GM12878 (cell line): ENCODE measurements around the gene IFRD1. TPM values are rescaled to one million over a fixed set of nuclear protein-coding genes. Genes with fewer than 3 reads are reported as not detected.
A peak's percentile ranks its signal among the peaks of the same experiment; 100 is the strongest.

Source experiments
- ATAC-seq: fragments of 200-7000 bp; cut with Tn5 transposase; 3 replicates; pipeline ENCODE4 v1.9.1; 2020; ENCODE audit warnings: mild to moderate bottlenecking, moderate library complexity
- BruUV-seq: library from RNA; stranded (reverse); fragments of 400-500 nt; replicated peaks from 2 replicates; lab custom pipeline; 2021; lab: Mats Ljungman, UMichigan
- CTCF ChIA-PET: fragments of 300-600 bp; sonication (Branson Sonifier 250); formaldehyde crosslinking; extraction: SDS; loops from one replicate; lab custom pipeline; 2021; ENCODE audit warnings: inconsistent platforms; lab: Yijun Ruan, JAX
- POLR2A ChIA-PET: fragments of 350-600 bp; formaldehyde crosslinking; extraction: SDS; loops from one replicate; lab custom pipeline; 2021; ENCODE audit warnings: inconsistent platforms; lab: Charles Lee
- RAD21 ChIA-PET: fragments of 300-600 bp; sonication (Branson Sonifier 250); formaldehyde crosslinking; loops from one replicate; lab custom pipeline; 2023; ENCODE audit warnings: antibody characterized with exemption; ENCODE audit not compliant: unreplicated experiment; lab: Charles Lee
- SMC1A ChIA-PET: fragments of 300-600 bp; sonication (Branson Sonifier 250); formaldehyde crosslinking; loops from one replicate; lab custom pipeline; 2023; ENCODE audit not compliant: unreplicated experiment, uncharacterized antibody; lab: Charles Lee
- DNase-seq: peaks from one replicate; pipeline ENCODE4 v3.0.0-alpha.2; 2011; ENCODE audit warnings: low read depth, low spot score
- FAIRE-seq: peaks from 3 replicates; lab custom pipeline; 2011; peaks lifted over from hg19 to GRCh38; lab: Jason Lieb, UNC
- H2AFZ ChIP-seq: 2 replicates; pipeline ENCODE4 v1.6.0; 2011; ENCODE audit warnings: low read depth, low read length, control low read depth; ENCODE audit not compliant: control insufficient read depth
- H3K27ac ChIP-seq: 2 replicates; pipeline ENCODE4 v1.5.1; 2011; ENCODE audit warnings: control low read depth; ENCODE audit not compliant: control insufficient read depth, insufficient read depth
- H3K27me3 ChIP-seq, 2 experiments: replicated peaks in 1 of 2; 2 replicates each; pipeline versions ENCODE4 v1.6.0 to v1.6.1; 2011; ENCODE audit warnings: low read length in 1 of 2; ENCODE audit not compliant: control insufficient read depth in 2 of 2, insufficient read depth in 2 of 2
- H3K36me3 ChIP-seq, 2 experiments: 2 replicates each; pipeline ENCODE4 v1.5.1; 2011; ENCODE audit warnings: low read length in 1 of 2; ENCODE audit not compliant: control insufficient read depth in 2 of 2, insufficient read depth in 2 of 2
- H3K4me1 ChIP-seq: 2 replicates; pipeline ENCODE4 v1.6.1; 2011; ENCODE audit warnings: mild to moderate bottlenecking, low read length, moderate library complexity, mixed read lengths; ENCODE audit not compliant: control insufficient read depth, insufficient read depth
- H3K4me2 ChIP-seq: 2 replicates; pipeline ENCODE4 v1.6.0; 2011; ENCODE audit warnings: control low read depth; ENCODE audit not compliant: control insufficient read depth, insufficient read depth
- H3K4me3 ChIP-seq: fragments of 200-600 bp; sonication (generic); 2 replicates; pipeline ENCODE4 v1.5.1; 2016
- H3K79me2 ChIP-seq: 2 replicates; pipeline ENCODE4 v1.6.0; 2011; ENCODE audit warnings: low read length; ENCODE audit not compliant: control insufficient read depth, insufficient read depth
- H3K9ac ChIP-seq: 2 replicates; pipeline ENCODE4 v1.8.0; 2011; ENCODE audit warnings: low read length, control low read depth, mixed read lengths; ENCODE audit not compliant: control insufficient read depth, insufficient read depth
- H3K9me3 ChIP-seq: replicated peaks from 3 replicates; pipeline ENCODE4 v1.5.1; 2011; ENCODE audit warnings: mild to moderate bottlenecking, low read length; ENCODE audit not compliant: control insufficient read depth, insufficient read depth
- H4K20me1 ChIP-seq: 2 replicates; pipeline ENCODE4 v1.6.0; 2011; ENCODE audit not compliant: control insufficient read depth, insufficient read depth
- CEBPB ChIP-seq, 2 experiments: fragments of 150-350 bp in 1 of 2; IDR thresholded peaks; 2 replicates each; pipeline ENCODE4 v1.6.1; 2012 to 2014; ENCODE audit warnings: low read depth in 2 of 2, low read length in 2 of 2, borderline replicate concordance in 1 of 2, inconsistent platforms in 1 of 2
- GABPA ChIP-seq: IDR thresholded peaks from 2 replicates; pipeline ENCODE4 v1.6.1; 2014; ENCODE audit warnings: antibody characterized with exemption, low read depth, mild to moderate bottlenecking, inconsistent platforms
- JUNB ChIP-seq: IDR thresholded peaks from 2 replicates; pipeline ENCODE4 v1.6.1; 2016; ENCODE audit warnings: antibody characterized with exemption, mild to moderate bottlenecking
- KLF5 ChIP-seq: fragments of 450-650 bp; IDR thresholded peaks from 2 replicates; pipeline ENCODE4 v1.6.1; 2014; ENCODE audit warnings: mild to moderate bottlenecking; ENCODE audit not compliant: partially characterized antibody
- RELA ChIP-seq: fragments of 450-650 bp; IDR thresholded peaks from 2 replicates; pipeline ENCODE4 v1.8.0; 2014; ENCODE audit warnings: borderline replicate concordance; ENCODE audit not compliant: partially characterized antibody
- SMAD5 ChIP-seq: IDR thresholded peaks from 2 replicates; pipeline ENCODE4 v1.6.1; 2016; ENCODE audit warnings: antibody characterized with exemption, low read depth
- ZBTB33 ChIP-seq: fragments of 450-650 bp; IDR thresholded peaks from 2 replicates; pipeline ENCODE4 v1.6.1; 2017; ENCODE audit warnings: mild to moderate bottlenecking
- ZNF384 ChIP-seq: IDR thresholded peaks from 2 replicates; pipeline ENCODE4 v1.6.1; 2012; ENCODE audit warnings: low read depth, mild to moderate bottlenecking, low read length, improper control_type of control experiment, borderline replicate concordance
- WGBS: methylation state at CpG from one replicate; pipeline ENCODE4 v1.1.6; 2016; ENCODE audit warnings: low lambda C conversion rate; ENCODE audit not compliant: insufficient replicate concordance, insufficient coverage; ENCODE audit errors: missing lambda C conversion rate; 5-methylcytosine and 5-hydroxymethylcytosine counted together
- in situ Hi-C: fragments of 300-500 bp; cut with MboI; formaldehyde crosslinking; loops from 9 replicates; pipeline ENCODE4 v1.14.3; 2018; ENCODE audit warnings: mixed read lengths
- intact Hi-C: fragments of 100-400 bp; cut with micrococcal nuclease; formaldehyde crosslinking; loops from one replicate; pipeline ENCODE4 v1.14.2; 2022; ENCODE audit not compliant: unreplicated experiment
- polyA plus RNA-seq, 11 experiments: library from polyadenylated mRNA; depleted of rRNA in 4 of 11; unstranded in 6 of 11; stranded (reverse) in 5 of 11; fragments of >200 nt; fragmentation: Nextera tagmentation in 4 of 11; fragmentation: Illumina TruSeq in 1 of 11; extraction: Ambion mirVana in 4 of 11; extraction: Trizol in 1 of 11; gene quantifications; 1 replicate in 1 of 11; 2 replicates in 10 of 11; pipeline versions ENCODE4 v1.2.1 to v1.2.3, GENCODE V29; 2011 to 2016; ENCODE audit warnings: inconsistent platforms in 2 of 11, missing spikeins in 2 of 11, low read depth in 1 of 11
- total RNA-seq, 4 experiments: library from RNA; depleted of rRNA in 3 of 4; stranded (reverse); fragments of >200 nt in 3 of 4; fragmentation: Illumina TruSeq in 1 of 4; extraction: Trizol in 1 of 4; gene quantifications; 2 replicates each; pipeline versions ENCODE4 v1.2.1 to v1.2.3, GENCODE V29; 2013 to 2021

The IFRD1 gene
- total and polyA plus RNA-seq, 10 of the 15 experiments (the other 5 are each of a cell fraction or from before 2014, with no cell fraction given), result 9.6 to 31.1 (median 19.9) TPM

DNA sequence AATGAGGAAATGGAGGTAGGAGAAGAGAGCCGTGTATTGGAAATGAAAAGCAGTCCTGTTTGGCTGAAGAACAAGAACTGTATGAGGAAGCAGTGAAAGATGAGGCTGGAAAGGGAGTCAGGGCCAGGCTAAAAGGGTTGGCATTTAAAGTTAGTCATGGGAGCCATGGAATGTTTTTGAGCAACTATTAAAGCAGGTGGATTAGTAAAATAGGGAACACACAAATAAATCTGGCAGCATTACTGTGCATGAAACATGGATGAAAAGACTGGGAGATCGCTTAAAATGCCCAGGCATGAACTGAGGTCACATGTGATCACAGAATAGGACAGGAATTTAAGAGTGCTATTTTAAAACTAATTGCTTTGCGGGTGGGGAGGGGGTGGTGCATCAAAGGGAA, 1.4 kb upstream of the IFRD1 start (continued):
- TF ChIP-seq GABPA (no peak), SMAD5 (no peak), ZNF384 (no peak)

DNA sequence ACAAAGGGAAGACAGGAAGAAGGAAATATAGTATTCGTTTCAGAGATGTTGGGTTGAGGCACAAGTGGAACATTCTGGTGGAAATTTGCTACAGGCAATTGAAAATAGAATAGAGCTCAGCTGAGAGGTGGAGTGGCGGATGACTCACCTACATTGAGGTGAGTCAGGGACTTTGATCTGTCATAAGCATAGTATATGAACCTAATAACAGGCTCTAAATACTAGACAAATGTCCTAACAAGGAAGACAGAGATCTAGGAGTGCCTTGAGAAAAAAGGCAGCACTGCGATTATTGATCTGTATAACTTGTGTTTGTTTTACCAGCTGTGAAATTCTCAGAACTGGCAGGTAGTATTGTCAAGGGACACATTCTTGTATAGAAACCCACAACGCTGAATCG, 907 bp upstream of the IFRD1 start:
- no peak for FAIRE-seq
- 0 out of 2 replicates have a peak, but pooled peaks have one; percentile 11 for TF ChIP-seq JUNB
- no peak for TF ChIP-seq CEBPB (IDR thresholded peaks at IDR 0.05; ENCODE audit: borderline replicate concordance in 1 of 2, low read depth in 2 of 2, low read length in 2 of 2)
- no peak for TF ChIP-seq RELA
- TF ChIP-seq ZBTB33, result no peak
- no peak for TF ChIP-seq KLF5
- ChIA-PET SMC1A (interaction anchor here (0.5 to 2.0 kb wide), 3 partner anchors 10 to 458 kb away, joined by 3 to 13 read pairs (median 3); no protein-coding TSS in a partner anchor), CTCF (interaction anchor here (1.0 kb wide), 1 partner anchor 696 kb away, joined by 3 read pairs; no protein-coding TSS in a partner anchor), RAD21 (interaction anchor here (2.1 kb wide), 1 partner anchor 10 kb away, joined by 5 read pairs; no protein-coding TSS in a partner anchor), POLR2A (interaction anchor here (1.0 to 1.2 kb wide), 3 partner anchors 8 to 47 kb away, joined by 3 to 12 read pairs (median 4); no protein-coding TSS in a partner anchor)
- peaks cover 40% of the 10 kb centered on the region for H3K79me2 ChIP-seq
- no TSS peak for BruUV-seq
- peak overlapping the region; percentile 76 for H3K4me3 ChIP-seq
- in situ Hi-C loops (no loop called here), intact Hi-C loops (no loop called here)
- H2AFZ ChIP-seq, result peak overlapping the region; percentile 70
- no peak overlapping the region for H3K9ac ChIP-seq
- H4K20me1 ChIP-seq, result no peaks in the 10 kb centered on the region
- H3K4me1 ChIP-seq, result peaks cover 4% of the 10 kb centered on the region; the same call in 1 of the 2 replicates
- H3K27ac ChIP-seq, result peak overlapping the region; percentile 43; the same call in 1 of the 2 replicates
- no peak for ATAC-seq
- 12% methylated on average over 5 of the region's 5 CpGs for WGBS
- H3K4me2 ChIP-seq, result peak overlapping the region; percentile 80
- no peaks in the 10 kb centered on the region for H3K36me3 ChIP-seq
- no peak for DNase-seq
- no peaks in the 10 kb centered on the region for H3K27me3 ChIP-seq
- no peaks in the 10 kb centered on the region for H3K9me3 ChIP-seq
